ENCODE data around the gene SETD3.

DNA sequence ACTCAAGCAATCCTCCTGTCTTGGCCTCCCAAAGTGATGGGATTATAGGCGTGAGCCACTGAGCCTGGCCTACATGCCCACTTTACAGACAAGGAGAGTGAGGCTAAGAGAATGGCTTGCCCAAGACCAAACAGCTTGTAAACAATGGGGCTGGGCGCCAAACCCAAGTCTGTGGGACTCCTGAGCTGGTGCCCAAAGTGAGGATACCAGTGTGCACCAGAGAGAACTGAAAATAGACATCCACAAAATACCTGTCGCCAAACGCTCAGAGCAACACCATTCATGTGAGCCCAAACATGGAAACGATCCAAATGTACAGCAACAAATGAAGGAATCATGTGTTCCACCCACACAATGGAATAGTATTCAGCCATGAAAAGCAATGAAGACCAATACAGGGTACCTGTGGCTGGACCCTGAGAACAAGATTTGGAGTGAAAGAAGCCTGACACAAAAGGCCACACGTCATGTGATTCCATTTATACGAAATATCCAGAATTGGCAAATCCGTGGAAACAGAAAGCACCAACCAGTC, 38.8 kb upstream of the SETD3 start:
- no peak for TF ChIP-seq POLR2A (IDR thresholded peaks at IDR 0.05)
- TF ChIP-seq, protein P1, sequence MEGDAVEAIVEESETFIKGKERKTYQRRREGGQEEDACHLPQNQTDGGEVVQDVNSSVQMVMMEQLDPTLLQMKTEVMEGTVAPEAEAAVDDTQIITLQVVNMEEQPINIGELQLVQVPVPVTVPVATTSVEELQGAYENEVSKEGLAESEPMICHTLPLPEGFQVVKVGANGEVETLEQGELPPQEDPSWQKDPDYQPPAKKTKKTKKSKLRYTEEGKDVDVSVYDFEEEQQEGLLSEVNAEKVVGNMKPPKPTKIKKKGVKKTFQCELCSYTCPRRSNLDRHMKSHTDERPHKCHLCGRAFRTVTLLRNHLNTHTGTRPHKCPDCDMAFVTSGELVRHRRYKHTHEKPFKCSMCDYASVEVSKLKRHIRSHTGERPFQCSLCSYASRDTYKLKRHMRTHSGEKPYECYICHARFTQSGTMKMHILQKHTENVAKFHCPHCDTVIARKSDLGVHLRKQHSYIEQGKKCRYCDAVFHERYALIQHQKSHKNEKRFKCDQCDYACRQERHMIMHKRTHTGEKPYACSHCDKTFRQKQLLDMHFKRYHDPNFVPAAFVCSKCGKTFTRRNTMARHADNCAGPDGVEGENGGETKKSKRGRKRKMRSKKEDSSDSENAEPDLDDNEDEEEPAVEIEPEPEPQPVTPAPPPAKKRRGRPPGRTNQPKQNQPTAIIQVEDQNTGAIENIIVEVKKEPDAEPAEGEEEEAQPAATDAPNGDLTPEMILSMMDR (IDR thresholded peaks at IDR 0.05): no peak
